HG03378 (cell line): ENCODE data around the gene CGB7.

ENCODE experiments used
- ATAC-seq: cut with Tn5 transposase; IDR thresholded peaks from one replicate; pipeline ENCODE4 v1.9.1; 2021; ENCODE audit warnings: mild to moderate bottlenecking, moderate library complexity; ENCODE audit not compliant: unreplicated experiment

CGB7 gene

DNA sequence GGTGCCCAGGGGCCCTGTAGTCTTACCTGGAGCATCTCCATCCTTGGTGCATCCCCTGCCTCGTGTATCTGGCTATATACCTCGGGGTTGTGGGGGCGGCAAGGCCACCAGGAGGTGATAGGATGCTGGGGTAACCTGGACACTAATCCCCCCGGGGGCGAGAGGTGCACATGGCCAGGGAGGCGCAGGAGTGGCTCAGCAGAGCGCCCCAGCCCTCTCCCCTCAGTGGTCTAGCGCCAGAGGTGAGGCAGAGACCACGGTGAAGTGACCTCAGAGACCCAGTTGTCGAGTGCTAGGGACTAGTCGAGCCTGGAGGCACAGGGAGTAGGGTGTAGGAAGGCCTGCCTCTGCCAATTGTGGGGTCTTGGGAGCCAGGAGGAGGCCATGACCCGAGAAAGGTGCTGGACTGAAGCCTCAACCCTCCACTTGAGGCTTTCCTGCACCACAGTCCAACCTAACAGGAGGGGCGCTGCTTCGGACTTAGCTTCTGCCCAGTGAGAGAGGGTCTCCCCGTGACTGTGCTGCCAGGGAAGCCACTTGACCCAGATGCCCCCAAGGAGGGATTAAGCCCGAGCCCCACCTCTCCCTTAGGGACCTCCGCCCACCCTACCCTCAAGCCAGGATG is 40.4 kb downstream of the CGB7 start, which contains the start of gene LHB:
Gene LHB (minus strand): TSS at position 51 of the 625 bp plus-strand sequence. CDS start 10 bp downstream, at position 41.
- ATAC-seq: no peak

DNA sequence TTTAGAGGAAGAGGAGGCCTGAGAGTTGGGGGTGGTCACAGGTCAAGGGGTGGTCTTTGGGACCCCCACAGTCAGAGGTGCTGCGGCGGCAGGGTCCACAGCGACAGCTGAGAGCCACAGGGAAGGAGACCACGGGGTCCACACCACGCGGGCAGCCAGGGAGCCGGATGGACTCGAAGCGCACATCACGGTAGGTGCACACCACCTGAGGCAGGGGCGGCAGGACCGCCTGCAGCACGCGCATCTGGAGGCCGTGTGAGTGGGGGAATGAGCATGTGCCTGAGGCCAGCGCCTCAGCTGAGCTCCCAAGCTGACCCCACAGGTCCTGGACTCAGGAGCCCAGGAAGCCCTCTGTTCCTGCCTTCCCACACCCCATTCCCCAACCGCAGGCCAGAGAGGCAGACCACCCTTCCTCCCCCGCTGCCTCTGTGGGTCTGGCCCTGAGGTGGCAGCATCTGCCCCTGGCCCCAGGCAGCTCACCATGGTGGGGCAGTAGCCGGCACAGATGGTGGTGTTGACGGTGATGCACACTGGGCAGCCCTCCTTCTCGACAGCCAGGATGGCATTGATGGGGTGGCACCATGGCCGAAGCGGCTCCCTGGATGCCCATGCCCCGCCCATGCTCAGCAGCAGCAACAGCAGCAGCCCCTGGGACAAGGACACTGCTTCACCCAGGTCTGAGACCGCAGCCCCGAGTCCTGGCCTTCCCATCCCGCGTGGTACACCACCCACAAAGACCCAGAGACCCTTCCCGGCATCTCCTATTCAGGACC is 41.3 kb downstream of the CGB7 start:
- no peak for ATAC-seq

DNA sequence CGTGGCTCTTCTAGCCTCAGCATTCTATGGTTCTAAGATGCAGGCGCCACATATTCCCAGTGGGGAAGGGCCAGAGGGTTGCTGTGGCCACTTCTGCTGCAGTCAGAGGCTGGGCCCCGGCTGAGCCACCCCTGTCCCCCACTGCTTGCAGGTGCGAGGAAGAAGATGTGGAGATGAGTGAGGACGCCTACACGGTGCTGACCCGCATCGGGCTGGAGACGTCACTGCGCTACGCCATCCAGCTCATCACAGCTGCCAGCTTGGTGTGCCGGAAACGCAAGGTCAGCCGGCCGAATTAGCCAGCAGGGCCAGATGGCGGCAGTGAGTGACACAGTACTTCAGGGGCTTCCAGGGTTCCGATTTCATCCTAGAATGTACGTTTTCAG is 42.7 kb downstream of the CGB7 start:
- no peak for ATAC-seq

DNA sequence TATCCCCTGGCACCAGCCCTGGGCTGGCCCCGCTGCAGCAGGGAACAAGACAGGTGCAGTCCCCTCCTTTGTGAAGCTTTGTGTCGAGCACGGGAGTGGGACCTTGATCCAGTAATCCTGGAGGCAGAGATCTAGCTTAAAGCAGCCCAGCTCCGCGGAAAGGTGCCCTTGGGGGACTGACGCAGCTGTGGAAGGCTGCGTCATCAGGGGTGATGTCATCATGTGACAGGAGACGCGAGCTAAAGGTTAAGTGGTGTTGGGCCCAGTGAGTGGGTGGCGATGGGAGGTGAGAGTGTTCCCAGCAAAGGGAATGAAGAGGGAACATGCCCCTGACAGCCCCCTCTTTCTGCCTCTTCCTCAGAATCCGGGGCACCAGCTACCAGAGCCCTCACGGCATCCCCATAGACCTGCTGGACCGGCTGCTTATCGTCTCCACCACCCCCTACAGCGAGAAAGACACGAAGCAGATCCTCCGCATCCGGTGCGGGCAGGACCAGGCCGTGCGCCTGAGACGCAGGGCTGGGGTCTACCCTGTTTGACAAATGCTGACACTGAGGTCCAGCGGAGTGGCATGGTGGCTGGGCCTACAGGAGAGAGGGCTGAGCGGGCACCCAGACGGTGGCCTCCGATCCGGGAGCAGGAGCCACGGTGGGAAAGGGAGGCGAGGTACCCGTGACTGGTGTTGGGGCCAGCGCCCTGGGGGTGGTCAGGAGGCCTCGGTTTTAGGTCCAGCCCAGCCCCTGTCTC is 43.3 kb downstream of the CGB7 start:
- no peak for ATAC-seq

DNA sequence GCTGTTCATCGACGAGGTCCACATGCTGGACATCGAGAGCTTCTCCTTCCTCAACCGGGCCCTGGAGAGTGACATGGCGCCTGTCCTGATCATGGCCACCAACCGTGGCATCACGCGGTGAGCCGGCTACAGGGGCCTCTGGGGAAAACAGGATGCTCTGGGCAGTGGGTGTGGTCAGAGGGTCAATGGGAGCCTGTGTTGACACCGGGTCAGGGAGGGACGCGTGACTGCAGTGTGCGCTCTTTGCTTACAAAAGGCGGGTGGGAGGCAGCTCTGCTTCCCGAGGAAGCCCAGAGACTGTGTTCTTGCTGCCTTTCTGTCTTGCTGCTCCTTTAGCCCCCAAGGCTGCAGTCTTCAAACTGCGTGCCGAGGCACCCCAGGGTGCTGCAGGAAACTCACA is 46.4 kb downstream of the CGB7 start:
- ATAC-seq: no peak

DNA sequence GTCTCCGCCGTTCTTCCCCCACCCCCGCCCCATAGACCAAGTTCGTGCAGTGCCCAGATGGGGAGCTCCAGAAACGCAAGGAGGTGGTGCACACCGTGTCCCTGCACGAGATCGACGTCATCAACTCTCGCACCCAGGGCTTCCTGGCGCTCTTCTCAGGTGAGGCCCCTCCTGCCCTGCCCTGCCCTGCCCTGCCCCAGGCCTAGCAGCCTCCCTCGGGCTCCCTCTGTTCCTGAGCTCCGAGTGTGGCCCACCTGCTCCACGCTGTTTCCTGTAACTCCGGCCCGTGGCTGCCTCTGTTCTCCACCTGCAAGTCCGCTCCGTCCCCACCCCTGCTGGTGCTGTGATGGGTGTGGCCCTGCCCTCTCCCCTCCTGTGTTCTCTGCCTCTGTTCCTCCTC is 47.1 kb downstream of the CGB7 start:
- ATAC-seq: no peak

DNA sequence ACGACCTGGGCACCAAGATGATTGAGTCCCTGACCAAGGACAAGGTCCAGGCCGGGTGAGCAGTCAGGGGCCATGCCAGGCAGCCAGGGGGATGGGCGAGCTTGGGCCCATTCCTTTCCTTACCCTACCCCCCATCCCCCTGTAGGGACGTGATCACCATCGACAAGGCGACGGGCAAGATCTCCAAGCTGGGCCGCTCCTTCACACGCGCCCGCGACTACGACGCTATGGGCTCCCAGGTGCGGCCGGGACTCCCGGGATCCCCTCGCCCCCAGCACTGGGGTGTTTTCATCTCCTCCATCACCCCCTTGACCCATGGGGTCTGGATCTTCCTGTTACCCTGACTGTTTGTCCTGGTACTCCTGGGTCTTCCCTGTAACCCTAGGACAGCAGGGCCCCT is 47.7 kb downstream of the CGB7 start:
- no peak for ATAC-seq

DNA sequence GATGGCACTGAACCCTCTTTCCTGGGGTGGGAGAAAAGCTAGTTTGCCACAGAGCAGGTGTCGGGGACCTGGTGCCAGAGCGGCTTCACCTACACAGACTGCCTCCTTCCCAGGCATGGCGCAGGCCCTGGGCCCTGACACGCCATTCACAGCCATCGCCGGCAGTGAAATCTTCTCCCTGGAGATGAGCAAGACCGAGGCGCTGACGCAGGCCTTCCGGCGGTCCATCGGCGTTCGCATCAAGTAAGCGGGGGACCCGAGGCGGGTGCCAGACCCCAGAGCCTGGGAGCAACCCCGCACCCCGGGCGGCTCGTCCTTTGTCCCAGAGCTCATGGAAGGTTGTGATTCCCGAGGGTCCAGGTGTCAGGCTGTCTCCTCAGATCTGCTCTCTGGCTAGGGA is 50.6 kb downstream of the CGB7 start:
- no peak for ATAC-seq

DNA sequence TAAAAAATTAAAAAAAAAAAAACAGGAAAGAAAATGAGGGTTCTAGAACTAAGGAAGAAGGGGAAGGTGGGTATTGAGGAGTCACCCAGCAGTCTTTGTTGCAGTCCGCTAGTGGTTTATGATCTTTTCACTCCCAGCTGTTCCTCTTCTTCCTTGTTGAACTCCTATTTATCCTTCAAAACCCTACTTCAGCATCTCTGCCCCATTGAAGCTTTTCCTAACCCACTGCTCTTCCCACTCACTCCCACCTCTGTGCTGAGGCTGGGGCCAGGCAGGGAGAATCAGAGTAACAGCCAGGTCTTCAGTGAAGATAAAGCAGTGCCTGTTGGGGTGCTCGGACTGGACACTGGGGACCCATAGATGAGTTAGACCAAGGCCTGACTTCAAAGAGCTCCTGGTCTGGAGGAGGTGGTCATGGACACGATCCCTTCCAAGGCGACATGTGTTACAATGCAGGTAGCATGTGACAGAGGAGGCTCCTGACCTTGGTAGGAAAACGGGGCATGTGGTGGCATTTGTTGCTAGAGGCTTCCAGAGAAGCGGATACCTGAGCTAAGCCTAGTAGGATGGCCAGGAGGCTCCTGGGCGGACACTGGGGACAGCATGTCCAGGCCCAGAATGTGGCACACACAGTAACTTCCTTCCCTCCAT is 52.5 kb downstream of the CGB7 start:
- no peak for ATAC-seq
